ENCODE results near the gene FAM90A26.
A peak's percentile ranks its signal among the peaks of the same experiment; 100 is the strongest.
"Not testable (repeated sequence)": the region's sequence is repeated elsewhere in the genome, so short reads cannot be mapped to it uniquely, and the experiment has no call there.

Gene FAM90A26

DNA sequence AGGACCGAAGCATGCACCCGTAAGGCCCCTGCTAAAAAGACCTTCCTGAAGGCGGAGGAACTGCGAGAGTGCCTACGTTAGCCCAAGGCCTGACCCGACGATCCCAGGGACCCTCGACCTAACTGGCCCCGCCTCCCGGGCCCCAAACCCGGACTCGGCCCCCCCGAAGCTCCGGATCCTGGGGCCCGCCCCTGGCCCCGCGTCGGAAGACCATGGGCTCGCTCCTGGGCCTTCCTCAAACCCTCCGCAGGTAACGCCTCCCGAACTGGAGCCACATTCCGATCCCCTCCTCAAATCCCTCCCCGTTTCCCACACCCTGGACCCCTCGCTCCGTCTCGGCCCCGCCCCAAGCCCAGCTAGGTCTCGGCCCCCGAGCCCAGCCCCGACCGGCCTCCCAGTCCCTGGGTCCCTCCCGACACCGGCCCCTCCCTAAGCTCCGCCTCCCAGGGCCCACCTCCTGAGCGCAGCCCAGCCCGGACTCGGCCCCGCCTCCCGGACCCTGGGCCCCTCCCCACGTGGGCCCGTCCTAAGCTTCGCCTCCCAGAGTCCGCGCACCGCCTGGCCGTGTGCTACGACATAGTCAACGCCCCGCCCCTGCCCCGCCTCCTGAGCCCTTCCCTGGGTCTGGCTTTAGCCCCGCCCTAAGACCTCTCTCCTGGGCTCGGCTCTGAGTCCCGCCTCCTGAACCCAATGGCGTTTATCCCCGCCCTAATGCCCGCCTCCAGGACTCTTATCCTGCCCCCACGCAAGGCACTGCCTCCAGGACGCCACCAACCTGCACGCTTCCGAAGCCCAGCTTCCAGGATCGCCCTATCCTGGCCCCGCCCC, 17.8 kb upstream of the FAM90A26 start:
- H3K27ac ChIP-seq: peak overlapping the region; percentile 32; the same call in 1 of the 2 replicates

DNA sequence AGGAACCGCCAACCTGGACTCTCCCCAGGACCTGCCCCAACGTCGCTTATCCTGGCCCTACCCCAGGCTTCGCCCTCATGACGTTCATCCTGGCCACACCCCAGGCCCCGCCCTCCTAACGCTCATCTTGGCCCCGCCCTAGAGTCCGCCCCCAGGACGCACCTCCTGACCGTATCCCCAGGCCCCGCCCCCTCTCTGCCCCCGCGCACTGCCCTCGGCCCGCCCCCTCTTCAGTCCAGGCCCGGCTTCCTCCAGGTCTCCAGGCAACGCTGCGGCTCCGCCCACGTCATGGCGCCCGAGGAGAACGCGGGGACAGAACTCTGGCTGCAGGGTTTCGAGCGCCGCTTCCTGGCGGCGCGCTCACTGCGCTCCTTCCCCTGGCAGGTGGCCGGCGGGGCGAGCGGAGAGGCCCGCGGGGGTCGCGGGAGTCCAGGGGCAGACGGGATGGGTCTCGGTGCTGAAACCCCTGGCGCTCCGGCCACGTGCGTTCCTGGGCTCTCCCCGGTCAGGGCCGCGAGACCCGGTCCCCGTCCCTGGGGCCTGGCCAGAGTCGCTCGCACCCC, 17.1 kb upstream of the FAM90A26 start:
- H3K27ac ChIP-seq: peak overlapping the region; percentile 48; the same call in 1 of the 2 replicates

DNA sequence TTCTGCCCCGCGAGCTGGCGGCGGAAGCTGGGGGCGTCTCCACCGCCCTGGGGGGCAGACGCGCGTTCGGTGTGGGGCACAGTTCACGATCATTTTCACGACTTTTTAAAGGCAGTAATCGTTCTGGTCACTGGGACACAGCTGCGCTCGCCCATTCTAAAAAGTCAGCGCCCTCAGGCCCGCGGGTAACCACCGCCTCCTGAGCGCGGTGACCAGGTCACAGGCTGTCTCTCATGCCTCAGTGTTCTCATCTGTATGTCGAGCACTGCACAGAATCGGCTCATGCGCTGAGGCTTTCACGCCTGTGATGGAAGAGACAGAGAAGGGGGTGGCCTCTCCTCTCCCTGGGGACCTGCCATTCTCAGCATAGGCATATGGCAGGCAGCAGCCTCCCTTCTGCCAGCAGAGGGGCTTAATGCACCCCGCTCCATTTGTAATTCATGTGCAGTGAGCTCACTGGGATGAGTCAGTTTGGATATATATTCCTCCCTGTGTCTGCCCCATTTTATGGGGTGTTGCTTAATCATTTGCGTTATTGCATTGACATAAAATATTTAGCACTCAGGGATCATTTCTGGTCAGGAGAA, 16.5 kb upstream of the FAM90A26 start:
- peak overlapping the region; percentile 48; the same call in 1 of the 2 replicates for H3K27ac ChIP-seq

DNA sequence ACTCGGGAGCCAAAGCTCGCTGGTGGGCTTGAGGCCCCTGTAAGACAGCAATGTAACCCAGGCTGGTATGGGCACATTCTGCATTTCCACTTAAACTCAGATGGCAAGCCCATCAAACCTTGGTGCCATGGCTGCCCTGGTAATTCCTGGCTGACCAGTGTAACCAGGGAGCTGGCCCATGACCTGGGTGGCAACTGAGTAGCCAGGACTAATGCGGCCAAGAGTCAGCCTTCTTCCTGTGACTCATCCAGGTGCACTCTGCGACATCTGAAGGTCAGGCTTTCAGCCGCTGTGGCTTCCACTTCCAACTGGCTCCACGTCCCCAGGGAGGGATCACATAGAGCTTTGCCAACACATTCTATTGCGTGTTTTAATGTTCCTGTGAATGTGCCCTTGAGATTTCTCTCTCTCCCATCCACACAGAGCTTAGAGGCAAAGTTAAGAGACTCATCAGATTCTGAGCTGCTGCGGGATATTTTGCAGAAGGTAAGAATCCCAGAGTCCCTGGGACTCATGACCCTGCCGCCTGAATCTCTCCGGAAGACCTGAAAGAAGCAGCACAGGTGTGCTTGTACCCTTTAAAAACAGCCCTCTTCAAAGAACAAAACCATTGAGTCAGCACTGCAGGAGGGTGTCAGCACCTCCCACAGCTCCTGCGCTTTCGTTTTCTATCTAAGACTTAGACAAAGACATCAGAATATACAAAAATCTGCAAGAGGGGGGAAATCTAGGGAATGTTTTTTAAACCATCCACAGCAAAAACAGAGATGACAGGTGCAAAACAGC, 14.9 kb upstream of the FAM90A26 start:
- not testable (repeated sequence) for H3K27ac ChIP-seq

- not testable (repeated sequence) for H3K27ac ChIP-seq
Measured at GRCh38 chr4:9158392-9158791, 11.8 kb upstream of the FAM90A26 start.

- H3K27ac ChIP-seq: not testable (repeated sequence)
Measured at GRCh38 chr4:9160046-9160445, 10.2 kb upstream of the FAM90A26 start.

DNA sequence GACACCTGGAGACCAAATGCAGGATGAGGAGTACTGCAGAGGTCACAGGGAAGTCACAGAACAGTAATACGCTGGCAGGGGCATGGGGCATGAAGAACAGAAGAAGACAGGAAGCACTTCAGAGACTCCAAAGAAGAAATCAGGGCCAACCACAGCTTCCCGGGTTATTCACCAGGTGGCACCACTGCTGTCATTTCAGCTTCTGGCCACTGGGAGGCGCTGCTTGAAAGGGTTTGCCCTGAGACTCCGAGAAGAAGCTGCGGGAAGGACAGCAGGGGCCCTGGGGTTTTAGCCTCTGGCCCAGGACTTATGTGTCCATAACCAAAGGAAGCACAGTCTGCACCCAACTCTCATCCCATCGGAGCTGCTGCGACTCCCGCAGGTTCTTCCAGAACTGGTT, 4.2 kb upstream of the FAM90A26 start:
- H3K27ac ChIP-seq: not testable (repeated sequence)

DNA sequence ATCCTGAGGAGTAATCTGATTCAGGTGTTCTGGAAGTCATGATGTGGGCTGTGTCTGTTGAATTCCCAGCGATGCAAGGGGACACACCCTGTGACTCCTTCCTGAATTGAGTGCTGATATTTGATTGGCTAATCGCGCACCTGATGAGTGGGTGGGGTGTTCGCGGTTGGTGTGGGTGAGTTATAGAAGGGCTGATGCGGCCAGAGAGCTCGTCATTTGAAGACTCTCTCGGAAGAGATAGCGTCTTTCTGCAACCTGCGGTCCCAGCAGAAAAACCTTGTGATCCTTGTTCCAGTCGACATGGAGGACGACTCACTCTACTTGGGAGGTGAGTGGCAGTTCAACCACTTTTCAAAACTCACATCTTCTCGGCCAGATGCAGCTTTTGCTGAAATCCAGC, 40.1 kb downstream of the FAM90A26 start, which contains the start of gene USP17L10:
USP17L10 (plus strand) TSS at position 301 of the 400 bp plus-strand sequence; CDS start at position 301, 0 bp downstream.
- not testable (repeated sequence) for H3K27ac ChIP-seq

DNA sequence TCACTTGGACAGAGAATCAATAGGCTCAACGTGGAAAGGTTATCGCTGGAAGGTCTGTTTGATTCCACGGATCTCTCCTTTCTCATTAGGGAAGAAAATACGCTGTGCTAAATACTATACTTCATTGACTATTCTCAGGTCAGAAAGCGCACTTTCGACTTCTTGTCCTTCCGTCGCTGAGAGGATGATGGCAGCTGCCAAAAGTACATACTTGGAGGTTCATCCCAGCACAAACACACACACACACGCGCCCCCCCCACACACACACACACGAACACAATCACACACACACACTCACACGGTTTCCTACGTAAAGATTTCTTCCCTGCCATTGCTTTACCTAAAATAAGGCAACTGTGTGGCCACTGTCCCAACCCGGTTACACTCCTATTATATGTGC, 44.5 kb downstream of the FAM90A26 start:
- not testable (repeated sequence) for H3K27ac ChIP-seq

GRCh38 chr4:9215105-9215504, 44.9 kb downstream of the FAM90A26 start, which contains the start of gene USP17L11:
Gene USP17L11, plus strand, starts transcription at chr4:9215405. Its CDS starts 0 bp downstream, at chr4:9215405.
- H3K27ac ChIP-seq: not testable (repeated sequence)

DNA sequence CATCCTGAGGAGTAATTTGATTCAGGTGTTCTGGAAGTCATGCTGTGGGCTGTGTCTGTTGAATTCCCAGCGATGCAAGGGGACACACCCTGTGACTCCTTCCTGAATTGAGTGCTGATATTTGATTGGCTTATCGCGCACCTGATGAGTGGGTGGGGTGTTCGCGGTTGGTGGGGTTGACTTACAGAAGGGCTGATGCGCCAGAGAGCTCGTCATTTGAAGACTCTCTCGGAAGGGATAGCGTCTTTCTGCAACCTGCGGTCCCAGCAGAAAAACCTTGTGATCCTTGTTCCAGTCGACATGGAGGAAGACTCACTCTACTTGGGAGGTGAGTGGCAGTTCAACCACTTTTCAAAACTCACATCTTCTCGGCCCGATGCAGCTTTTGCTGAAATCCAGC, 49.6 kb downstream of the FAM90A26 start, which contains the start of gene USP17L12:
USP17L12 (plus strand) TSS at position 301 of the 400 bp plus-strand sequence; CDS start at position 301, 0 bp downstream.
- not testable (repeated sequence) for H3K27ac ChIP-seq

GRCh38 chr4:9224596-9224995, 54.4 kb downstream of the FAM90A26 start, which contains the start of gene USP17L13:
Gene USP17L13, plus strand, starts transcription at chr4:9224896. Its CDS starts 0 bp downstream, at chr4:9224896.
- H3K27ac ChIP-seq: not testable (repeated sequence)
